Activated naive CD8-positive, alpha-beta T cell (primary cell): Measurements from ENCODE around the gene AMER2.

ENCODE experiments used
- H3K27ac Mint-ChIP-seq: one replicate; pipeline ENCODE4 v1.8.0; 2021; ENCODE audit warnings: mixed read lengths
- H3K27me3 Mint-ChIP-seq: one replicate; pipeline ENCODE4 v1.8.0; 2021; ENCODE audit warnings: mixed read lengths
- H3K36me3 Mint-ChIP-seq: one replicate; pipeline ENCODE4 v1.8.0; 2021; ENCODE audit warnings: mixed read lengths
- H3K4me1 Mint-ChIP-seq: one replicate; pipeline ENCODE4 v1.8.0; 2021; ENCODE audit warnings: low read depth, mixed read lengths
- H3K4me3 Mint-ChIP-seq: one replicate; pipeline ENCODE4 v1.8.0; 2021; ENCODE audit warnings: mild to moderate bottlenecking, mixed read lengths
- H3K9me3 Mint-ChIP-seq: one replicate; pipeline ENCODE4 v1.8.0; 2021; ENCODE audit warnings: low read depth, mixed read lengths

AMER2 gene

GRCh38 chr13:25192936-25193335 is 20.8 kb upstream of the AMER2 start:
- H3K27ac Mint-ChIP-seq = no peak overlapping the region
- no peaks in the 10 kb centered on the region for H3K4me1 Mint-ChIP-seq
- H3K9me3 Mint-ChIP-seq = no peaks in the 10 kb centered on the region
- no peaks in the 10 kb centered on the region for H3K36me3 Mint-ChIP-seq
- H3K4me3 Mint-ChIP-seq = no peak overlapping the region
- H3K27me3 Mint-ChIP-seq = peaks cover 29% of the 10 kb centered on the region

- Mint-ChIP-seq H3K9me3 (no peaks in the 10 kb centered on the region), H3K27me3 (peaks cover 29% of the 10 kb centered on the region), H3K4me3 (no peak overlapping the region), H3K27ac (no peak overlapping the region), H3K36me3 (no peaks in the 10 kb centered on the region), H3K4me1 (no peaks in the 10 kb centered on the region)
These were observed 20.4 kb upstream of the AMER2 start for GRCh38 chr13:25192489-25192888.

- Mint-ChIP-seq H3K9me3 (no peaks in the 10 kb centered on the region), H3K27me3 (peaks cover 29% of the 10 kb centered on the region), H3K4me3 (no peak overlapping the region), H3K36me3 (no peaks in the 10 kb centered on the region), H3K27ac (no peak overlapping the region), H3K4me1 (no peaks in the 10 kb centered on the region)
These were observed 20.0 kb upstream of the AMER2 start for GRCh38 chr13:25192052-25192451.

GRCh38 chr13:25190771-25191170 is 18.7 kb upstream of the AMER2 start:
- Mint-ChIP-seq H3K9me3 (no peaks in the 10 kb centered on the region), H3K27ac (no peak overlapping the region), H3K4me3 (no peak overlapping the region), H3K4me1 (no peaks in the 10 kb centered on the region), H3K27me3 (peaks cover 23% of the 10 kb centered on the region), H3K36me3 (no peaks in the 10 kb centered on the region)

- Mint-ChIP-seq H3K36me3 (no peaks in the 10 kb centered on the region), H3K27me3 (peaks cover 23% of the 10 kb centered on the region), H3K27ac (no peak overlapping the region), H3K4me3 (no peak overlapping the region), H3K9me3 (no peaks in the 10 kb centered on the region), H3K4me1 (no peaks in the 10 kb centered on the region)
These were observed 18.2 kb upstream of the AMER2 start for GRCh38 chr13:25190256-25190655.

- Mint-ChIP-seq H3K36me3 (no peaks in the 10 kb centered on the region), H3K27ac (no peak overlapping the region), H3K27me3 (peaks cover 21% of the 10 kb centered on the region), H3K4me1 (no peaks in the 10 kb centered on the region), H3K9me3 (no peaks in the 10 kb centered on the region), H3K4me3 (no peak overlapping the region)
These were observed 15.5 kb upstream of the AMER2 start for GRCh38 chr13:25187596-25187995.

- no peaks in the 10 kb centered on the region for H3K4me1 Mint-ChIP-seq
- H3K27me3 Mint-ChIP-seq = peaks cover 19% of the 10 kb centered on the region
- no peak overlapping the region for H3K27ac Mint-ChIP-seq
- H3K9me3 Mint-ChIP-seq = no peaks in the 10 kb centered on the region
- no peaks in the 10 kb centered on the region for H3K36me3 Mint-ChIP-seq
- no peak overlapping the region for H3K4me3 Mint-ChIP-seq
These were observed 14.1 kb upstream of the AMER2 start for GRCh38 chr13:25186187-25186586.

GRCh38 chr13:25181597-25181996 is 9.5 kb upstream of the AMER2 start:
- H3K9me3 Mint-ChIP-seq = no peaks in the 10 kb centered on the region
- no peaks in the 10 kb centered on the region for H3K36me3 Mint-ChIP-seq
- H3K4me3 Mint-ChIP-seq = no peak overlapping the region
- peaks cover 13% of the 10 kb centered on the region for H3K27me3 Mint-ChIP-seq
- H3K27ac Mint-ChIP-seq = no peak overlapping the region
- H3K4me1 Mint-ChIP-seq = peaks cover 5% of the 10 kb centered on the region

GRCh38 chr13:25180775-25181537 is 8.9 kb upstream of the AMER2 start:
- Mint-ChIP-seq H3K27ac (no peak overlapping the region), H3K4me1 (peaks cover 5% of the 10 kb centered on the region), H3K36me3 (no peaks in the 10 kb centered on the region), H3K9me3 (no peaks in the 10 kb centered on the region), H3K4me3 (no peak overlapping the region), H3K27me3 (peaks cover 18% of the 10 kb centered on the region)

GRCh38 chr13:25179832-25180774 is 8.0 kb upstream of the AMER2 start:
- no peaks in the 10 kb centered on the region for H3K9me3 Mint-ChIP-seq
- no peak overlapping the region for H3K4me3 Mint-ChIP-seq
- H3K27ac Mint-ChIP-seq = no peak overlapping the region
- no peaks in the 10 kb centered on the region for H3K36me3 Mint-ChIP-seq
- H3K4me1 Mint-ChIP-seq = peaks cover 5% of the 10 kb centered on the region
- H3K27me3 Mint-ChIP-seq = peaks cover 25% of the 10 kb centered on the region

GRCh38 chr13:25179011-25179410 is 6.9 kb upstream of the AMER2 start:
- Mint-ChIP-seq H3K36me3 (no peaks in the 10 kb centered on the region), H3K4me1 (peaks cover 5% of the 10 kb centered on the region), H3K9me3 (no peaks in the 10 kb centered on the region), H3K27ac (no peak overlapping the region), H3K27me3 (peaks cover 31% of the 10 kb centered on the region), H3K4me3 (no peak overlapping the region)

GRCh38 chr13:25178070-25178469 is 6.0 kb upstream of the AMER2 start:
- H3K4me1 Mint-ChIP-seq = peaks cover 5% of the 10 kb centered on the region
- H3K9me3 Mint-ChIP-seq = no peaks in the 10 kb centered on the region
- peaks cover 38% of the 10 kb centered on the region for H3K27me3 Mint-ChIP-seq
- no peak overlapping the region for H3K27ac Mint-ChIP-seq
- no peak overlapping the region for H3K4me3 Mint-ChIP-seq
- no peaks in the 10 kb centered on the region for H3K36me3 Mint-ChIP-seq

GRCh38 chr13:25177636-25178035 is 5.5 kb upstream of the AMER2 start:
- Mint-ChIP-seq H3K27ac (no peak overlapping the region), H3K36me3 (no peaks in the 10 kb centered on the region), H3K27me3 (peaks cover 38% of the 10 kb centered on the region), H3K4me3 (no peak overlapping the region), H3K4me1 (peaks cover 5% of the 10 kb centered on the region), H3K9me3 (no peaks in the 10 kb centered on the region)

- Mint-ChIP-seq H3K4me1 (peaks cover 6% of the 10 kb centered on the region), H3K27me3 (peaks cover 42% of the 10 kb centered on the region), H3K9me3 (no peaks in the 10 kb centered on the region), H3K36me3 (no peaks in the 10 kb centered on the region), H3K4me3 (no peak overlapping the region), H3K27ac (no peak overlapping the region)
These were observed 4.9 kb upstream of the AMER2 start for GRCh38 chr13:25177012-25177411.

GRCh38 chr13:25175431-25175830 is 3.3 kb upstream of the AMER2 start:
- H3K9me3 Mint-ChIP-seq = no peaks in the 10 kb centered on the region
- no peak overlapping the region for H3K27ac Mint-ChIP-seq
- H3K36me3 Mint-ChIP-seq = no peaks in the 10 kb centered on the region
- H3K27me3 Mint-ChIP-seq = peaks cover 50% of the 10 kb centered on the region
- H3K4me3 Mint-ChIP-seq = no peak overlapping the region
- H3K4me1 Mint-ChIP-seq = peaks cover 15% of the 10 kb centered on the region
